SK-N-SH (cell line): ENCODE measurements around the gene TSPAN14.

ENCODE experiments used
- CTCF ChIP-seq: fragments of 200-600 bp; sonication (generic); IDR thresholded peaks from 2 replicates; pipeline ENCODE4 v1.6.1; 2017; ENCODE audit warnings: antibody characterized with exemption, mild to moderate bottlenecking, moderate library complexity
- FOXJ3 ChIP-seq: sonication (generic); formaldehyde crosslinking; IDR thresholded peaks from 2 replicates; pipeline ENCODE4 v1.5.1; 2020; ENCODE audit warnings: mild to moderate bottlenecking, missing genetic modification reagents
- JUND ChIP-seq: IDR thresholded peaks from 2 replicates; pipeline ENCODE4 v1.4.0; 2012
- POLR2AphosphoS5 ChIP-seq: IDR thresholded peaks from 2 replicates; pipeline ENCODE4 v1.6.1; 2012; ENCODE audit warnings: low read depth, low read length

GRCh38 chr10:80518143-80518806, 64.2 kb downstream of the TSPAN14 start:
- no peak for TF ChIP-seq JUND
- TF ChIP-seq CTCF = no peak
- no peak for TF ChIP-seq POLR2AphosphoS5
- TF ChIP-seq FOXJ3 (CRISPR knock-in tag) = no peak
